ENCODE results near the gene TALDO1. TPM values are rescaled to one million over a fixed set of nuclear protein-coding genes. Genes with fewer than 3 reads are reported as not detected.
A peak's percentile ranks its signal among the peaks of the same experiment; 100 is the strongest.

The TALDO1 gene
- total and polyA plus RNA-seq, 10 of the 15 experiments (the other 5 are each of a cell fraction or from before 2014, with no cell fraction given): 121 to 302 (median 182) TPM

DNA sequence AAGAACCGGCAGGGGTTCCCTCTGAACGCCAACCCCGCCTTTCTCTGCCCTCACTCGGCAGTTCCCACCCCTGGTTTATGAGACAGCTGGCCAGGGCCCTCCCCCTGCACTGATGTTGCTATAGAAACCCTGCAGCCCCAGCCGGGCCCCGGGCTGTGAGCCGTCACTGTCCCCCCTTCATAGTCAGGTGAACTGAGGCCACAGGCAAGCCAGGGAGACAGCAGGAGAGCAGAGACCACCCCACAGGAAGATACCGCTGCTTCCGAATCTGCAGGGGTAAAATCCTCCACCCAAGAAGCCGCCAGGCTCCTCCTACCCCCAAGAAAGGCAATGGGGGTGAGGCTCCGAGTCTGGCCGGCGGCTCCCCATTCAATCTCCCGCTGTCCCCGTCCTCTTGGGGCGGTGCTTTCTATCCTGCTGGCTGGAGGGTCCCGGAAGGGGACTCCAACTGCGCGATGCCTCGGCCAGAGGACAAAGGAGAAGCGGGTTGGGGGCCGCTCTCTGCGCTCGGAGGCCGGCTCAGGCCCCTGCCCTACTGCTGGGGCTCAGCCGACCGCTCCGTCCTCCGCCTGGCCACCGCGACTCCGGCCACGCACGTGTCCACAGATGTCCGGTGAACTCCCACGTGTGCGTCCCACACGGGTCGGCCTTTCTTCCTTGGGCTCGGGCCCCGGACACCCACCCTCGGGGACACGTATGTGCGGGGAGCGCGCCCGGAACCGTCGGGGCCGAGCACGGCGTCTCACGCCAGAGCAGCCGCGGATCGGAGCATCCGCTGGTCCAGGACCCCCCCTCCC is 50.2 kb downstream of the TALDO1 start (continued):
- TF ChIP-seq, protein P1, sequence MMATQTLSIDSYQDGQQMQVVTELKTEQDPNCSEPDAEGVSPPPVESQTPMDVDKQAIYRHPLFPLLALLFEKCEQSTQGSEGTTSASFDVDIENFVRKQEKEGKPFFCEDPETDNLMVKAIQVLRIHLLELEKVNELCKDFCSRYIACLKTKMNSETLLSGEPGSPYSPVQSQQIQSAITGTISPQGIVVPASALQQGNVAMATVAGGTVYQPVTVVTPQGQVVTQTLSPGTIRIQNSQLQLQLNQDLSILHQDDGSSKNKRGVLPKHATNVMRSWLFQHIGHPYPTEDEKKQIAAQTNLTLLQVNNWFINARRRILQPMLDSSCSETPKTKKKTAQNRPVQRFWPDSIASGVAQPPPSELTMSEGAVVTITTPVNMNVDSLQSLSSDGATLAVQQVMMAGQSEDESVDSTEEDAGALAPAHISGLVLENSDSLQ (IDR thresholded peaks at IDR 0.05): no peak; the same call in 1 of the 2 replicates
- TF ChIP-seq HCFC1 (IDR thresholded peaks at IDR 0.05; ENCODE audit: low read length) (peak; percentile 7; the same call in 1 of the 2 replicates), IKZF1 (conservative IDR thresholded peaks at IDR 0.05) (no peak; the same call in 1 of the 2 replicates), ZBED1 (IDR thresholded peaks at IDR 0.05; ENCODE audit: borderline replicate concordance) (no peak), TARDBP (IDR thresholded peaks at IDR 0.05; ENCODE audit: borderline replicate concordance) (0 out of 2 replicates have a peak, but pooled peaks have one; percentile 28), NFYB (IDR thresholded peaks at IDR 0.05; ENCODE audit: insufficient read depth, low read depth, low read length) (no peak), IKZF2 (IDR thresholded peaks at IDR 0.05) (no peak), SP1 (IDR thresholded peaks at IDR 0.05; ENCODE audit: low read depth, low read length) (peak; percentile 36), RCOR1 (conservative IDR thresholded peaks at IDR 0.05; ENCODE audit: low read depth, low read length) (no peak), NBN (IDR thresholded peaks at IDR 0.05) (0 out of 2 replicates have a peak, but pooled peaks have one; percentile 56), KAT2A (conservative IDR thresholded peaks at IDR 0.05; ENCODE audit: control insufficient read depth, low read depth, low read length) (no peak), POLR2AphosphoS5 (IDR thresholded peaks at IDR 0.05; ENCODE audit: low read length) (peak; percentile 42; the same call in 1 of the 2 replicates), CHD2 (IDR thresholded peaks at IDR 0.05; ENCODE audit: borderline replicate concordance, low read depth, low read length) (0 out of 2 replicates have a peak, but pooled peaks have one; percentile 11), ZZZ3 (IDR thresholded peaks at IDR 0.05; ENCODE audit: control insufficient read depth, insufficient read length, low read depth) (no peak), MYB (IDR thresholded peaks at IDR 0.05; ENCODE audit: borderline replicate concordance, low read depth, low read length) (no peak), EP300 (IDR thresholded peaks at IDR 0.05; ENCODE audit: borderline replicate concordance in 1 of 2, control insufficient read depth in 1 of 2, low read depth in 2 of 2, low read length in 2 of 2) (no peak), HDGF (IDR thresholded peaks at IDR 0.05) (0 out of 2 replicates have a peak, but pooled peaks have one; percentile 59), WRNIP1 (IDR thresholded peaks at IDR 0.05; ENCODE audit: borderline replicate concordance, low read depth, low read length) (no peak)
- TF ChIP-seq, protein P2, sequence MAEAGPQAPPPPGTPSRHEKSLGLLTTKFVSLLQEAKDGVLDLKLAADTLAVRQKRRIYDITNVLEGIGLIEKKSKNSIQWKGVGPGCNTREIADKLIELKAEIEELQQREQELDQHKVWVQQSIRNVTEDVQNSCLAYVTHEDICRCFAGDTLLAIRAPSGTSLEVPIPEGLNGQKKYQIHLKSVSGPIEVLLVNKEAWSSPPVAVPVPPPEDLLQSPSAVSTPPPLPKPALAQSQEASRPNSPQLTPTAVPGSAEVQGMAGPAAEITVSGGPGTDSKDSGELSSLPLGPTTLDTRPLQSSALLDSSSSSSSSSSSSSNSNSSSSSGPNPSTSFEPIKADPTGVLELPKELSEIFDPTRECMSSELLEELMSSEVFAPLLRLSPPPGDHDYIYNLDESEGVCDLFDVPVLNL (IDR thresholded peaks at IDR 0.05; ENCODE audit: low read depth, low read length): no peak
- TF ChIP-seq, protein P3, sequence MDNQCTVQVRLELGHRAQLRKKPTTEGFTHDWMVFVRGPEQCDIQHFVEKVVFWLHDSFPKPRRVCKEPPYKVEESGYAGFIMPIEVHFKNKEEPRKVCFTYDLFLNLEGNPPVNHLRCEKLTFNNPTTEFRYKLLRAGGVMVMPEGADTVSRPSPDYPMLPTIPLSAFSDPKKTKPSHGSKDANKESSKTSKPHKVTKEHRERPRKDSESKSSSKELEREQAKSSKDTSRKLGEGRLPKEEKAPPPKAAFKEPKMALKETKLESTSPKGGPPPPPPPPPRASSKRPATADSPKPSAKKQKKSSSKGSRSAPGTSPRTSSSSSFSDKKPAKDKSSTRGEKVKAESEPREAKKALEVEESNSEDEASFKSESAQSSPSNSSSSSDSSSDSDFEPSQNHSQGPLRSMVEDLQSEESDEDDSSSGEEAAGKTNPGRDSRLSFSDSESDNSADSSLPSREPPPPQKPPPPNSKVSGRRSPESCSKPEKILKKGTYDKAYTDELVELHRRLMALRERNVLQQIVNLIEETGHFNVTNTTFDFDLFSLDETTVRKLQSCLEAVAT (IDR thresholded peaks at IDR 0.05): no peak; the same call in 1 of the 2 replicates
- TF ChIP-seq, protein P4, sequence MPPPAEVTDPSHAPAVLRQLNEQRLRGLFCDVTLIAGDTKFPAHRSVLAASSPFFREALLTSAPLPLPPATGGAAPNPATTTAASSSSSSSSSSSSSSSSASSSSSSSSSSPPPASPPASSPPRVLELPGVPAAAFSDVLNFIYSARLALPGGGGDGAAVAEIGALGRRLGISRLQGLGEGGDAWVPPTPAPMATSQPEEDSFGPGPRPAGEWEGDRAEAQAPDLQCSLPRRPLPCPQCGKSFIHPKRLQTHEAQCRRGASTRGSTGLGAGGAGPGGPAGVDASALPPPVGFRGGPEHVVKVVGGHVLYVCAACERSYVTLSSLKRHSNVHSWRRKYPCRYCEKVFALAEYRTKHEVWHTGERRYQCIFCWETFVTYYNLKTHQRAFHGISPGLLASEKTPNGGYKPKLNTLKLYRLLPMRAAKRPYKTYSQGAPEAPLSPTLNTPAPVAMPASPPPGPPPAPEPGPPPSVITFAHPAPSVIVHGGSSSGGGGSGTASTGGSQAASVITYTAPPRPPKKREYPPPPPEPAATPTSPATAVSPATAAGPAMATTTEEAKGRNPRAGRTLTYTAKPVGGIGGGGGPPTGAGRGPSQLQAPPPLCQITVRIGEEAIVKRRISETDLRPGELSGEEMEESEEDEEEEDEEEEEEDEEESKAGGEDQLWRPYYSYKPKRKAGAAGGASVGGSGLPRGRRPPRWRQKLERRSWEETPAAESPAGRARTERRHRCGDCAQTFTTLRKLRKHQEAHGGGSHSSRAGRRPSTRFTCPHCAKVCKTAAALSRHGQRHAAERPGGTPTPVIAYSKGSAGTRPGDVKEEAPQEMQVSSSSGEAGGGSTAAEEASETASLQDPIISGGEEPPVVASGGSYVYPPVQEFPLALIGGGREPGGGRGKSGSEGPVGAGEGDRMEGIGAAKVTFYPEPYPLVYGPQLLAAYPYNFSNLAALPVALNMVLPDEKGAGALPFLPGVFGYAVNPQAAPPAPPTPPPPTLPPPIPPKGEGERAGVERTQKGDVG (CRISPR knock-in tag; IDR thresholded peaks at IDR 0.05): no peak
- TF ChIP-seq, protein P5, sequence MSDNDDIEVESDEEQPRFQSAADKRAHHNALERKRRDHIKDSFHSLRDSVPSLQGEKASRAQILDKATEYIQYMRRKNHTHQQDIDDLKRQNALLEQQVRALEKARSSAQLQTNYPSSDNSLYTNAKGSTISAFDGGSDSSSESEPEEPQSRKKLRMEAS (IDR thresholded peaks at IDR 0.05; ENCODE audit: low read depth, low read length): peak; percentile 49

Measured in GM12878 (cell line).